ENCODE results near the gene UNC79. TPM values are rescaled to one million over a fixed set of nuclear protein-coding genes. Genes with fewer than 3 reads are reported as not detected.

UNC79 gene
- total RNA-seq, 1 donor from 2014 or later = 0.25 TPM

GRCh38 chr14:93549595-93549994 is 118.9 kb downstream of the UNC79 start:
- no peak overlapping the region for H3K4me3 ChIP-seq
- no peak for TF ChIP-seq CTCF (IDR thresholded peaks at IDR 0.05; ENCODE audit: borderline replicate concordance)
- intact Hi-C loops (cut with micrococcal nuclease) = no loop called here

GRCh38 chr14:93564918-93565317 is 134.2 kb downstream of the UNC79 start:
- no peak overlapping the region for H3K4me3 ChIP-seq
- H3K9me3 ChIP-seq (replicated peaks) = no peaks in the 10 kb centered on the region
- no peaks in the 10 kb centered on the region for H3K27me3 ChIP-seq (ENCODE audit: low read depth)
- H3K27ac ChIP-seq (replicated peaks) = no peak overlapping the region
- intact Hi-C loops (cut with micrococcal nuclease) = no loop called here
- TF ChIP-seq CTCF (IDR thresholded peaks at IDR 0.05; ENCODE audit: borderline replicate concordance) = no peak
- no peaks in the 10 kb centered on the region for H3K36me3 ChIP-seq
- H3K4me1 ChIP-seq = no peaks in the 10 kb centered on the region
- DNase-seq = no peak

More at GRCh38 chr14:93549595-93549994, 118.9 kb downstream of the UNC79 start:
- DNase-seq = no peak
- Histone ChIP-seq H3K4me1 (no peaks in the 10 kb centered on the region), H3K27me3 (ENCODE audit: low read depth) (peaks cover 14% of the 10 kb centered on the region), H3K27ac (replicated peaks) (no peak overlapping the region), H3K36me3 (no peaks in the 10 kb centered on the region), H3K9me3 (replicated peaks) (no peaks in the 10 kb centered on the region)

GRCh38 chr14:93566065-93566693 is 135.4 kb downstream of the UNC79 start:
- intact Hi-C loops (cut with micrococcal nuclease) = no loop called here
- no peak for TF ChIP-seq CTCF (IDR thresholded peaks at IDR 0.05; ENCODE audit: borderline replicate concordance)
- H3K9me3 ChIP-seq (replicated peaks) = no peaks in the 10 kb centered on the region

GRCh38 chr14:93571275-93571674 is 140.5 kb downstream of the UNC79 start:
- H3K27me3 ChIP-seq (ENCODE audit: low read depth) = no peaks in the 10 kb centered on the region
- no peaks in the 10 kb centered on the region for H3K4me1 ChIP-seq
- TF ChIP-seq CTCF (IDR thresholded peaks at IDR 0.05; ENCODE audit: borderline replicate concordance) = no peak
- no peak for DNase-seq
- no peaks in the 10 kb centered on the region for H3K9me3 ChIP-seq (replicated peaks)
- intact Hi-C loops (cut with micrococcal nuclease) = no loop called here
- no peaks in the 10 kb centered on the region for H3K36me3 ChIP-seq
- no peak overlapping the region for H3K4me3 ChIP-seq
- no peak overlapping the region for H3K27ac ChIP-seq (replicated peaks)

More at GRCh38 chr14:93566065-93566693, 135.4 kb downstream of the UNC79 start:
- H3K27ac ChIP-seq (replicated peaks) = no peak overlapping the region
- H3K36me3 ChIP-seq = no peaks in the 10 kb centered on the region
- no peak for DNase-seq
- no peaks in the 10 kb centered on the region for H3K4me1 ChIP-seq
- no peak overlapping the region for H3K4me3 ChIP-seq
- H3K27me3 ChIP-seq (ENCODE audit: low read depth) = no peaks in the 10 kb centered on the region

GRCh38 chr14:93579178-93579577 is 148.4 kb downstream of the UNC79 start:
- no peak for TF ChIP-seq CTCF (IDR thresholded peaks at IDR 0.05; ENCODE audit: borderline replicate concordance)
- no peaks in the 10 kb centered on the region for H3K36me3 ChIP-seq
- intact Hi-C loops (cut with micrococcal nuclease) = no loop called here
- H3K27ac ChIP-seq (replicated peaks) = no peak overlapping the region
- no peaks in the 10 kb centered on the region for H3K4me1 ChIP-seq
- H3K27me3 ChIP-seq (ENCODE audit: low read depth) = no peaks in the 10 kb centered on the region
- no peak overlapping the region for H3K4me3 ChIP-seq
- no peaks in the 10 kb centered on the region for H3K9me3 ChIP-seq (replicated peaks)
- DNase-seq = no peak

Data from left ventricle myocardium inferior (tissue), 1 donor.